Endothelial cell of umbilical vein (primary cell): ENCODE measurements around the gene GABRR3.

Source experiments
- POLR2AphosphoS5 ChIP-seq: IDR thresholded peaks from 2 replicates; pipeline ENCODE4 v1.6.1; 2012; ENCODE audit warnings: low read depth, mild to moderate bottlenecking, control low read depth, low read length, moderate library complexity; ENCODE audit not compliant: insufficient read depth
- TF ChIP-seq, protein P1 (sequence below), 2 donors: IDR thresholded peaks; 1 replicate in 1 of 2; 2 replicates in 1 of 2; pipeline ENCODE4 v1.5.1; 2011; ENCODE audit warnings: low read length in 2 of 2, mild to moderate bottlenecking in 2 of 2, moderate library complexity in 2 of 2, control low read depth in 1 of 2, inconsistent platforms in 1 of 2, low read depth in 1 of 2; ENCODE audit not compliant: insufficient read depth in 1 of 2; ENCODE audit errors: extremely low read depth in 1 of 2
- TF ChIP-seq, protein P2 (sequence below): IDR thresholded peaks from 2 replicates; pipeline ENCODE4 v1.6.1; 2011; ENCODE audit not compliant: insufficient read depth, insufficient read length

- TF ChIP-seq, protein P1, sequence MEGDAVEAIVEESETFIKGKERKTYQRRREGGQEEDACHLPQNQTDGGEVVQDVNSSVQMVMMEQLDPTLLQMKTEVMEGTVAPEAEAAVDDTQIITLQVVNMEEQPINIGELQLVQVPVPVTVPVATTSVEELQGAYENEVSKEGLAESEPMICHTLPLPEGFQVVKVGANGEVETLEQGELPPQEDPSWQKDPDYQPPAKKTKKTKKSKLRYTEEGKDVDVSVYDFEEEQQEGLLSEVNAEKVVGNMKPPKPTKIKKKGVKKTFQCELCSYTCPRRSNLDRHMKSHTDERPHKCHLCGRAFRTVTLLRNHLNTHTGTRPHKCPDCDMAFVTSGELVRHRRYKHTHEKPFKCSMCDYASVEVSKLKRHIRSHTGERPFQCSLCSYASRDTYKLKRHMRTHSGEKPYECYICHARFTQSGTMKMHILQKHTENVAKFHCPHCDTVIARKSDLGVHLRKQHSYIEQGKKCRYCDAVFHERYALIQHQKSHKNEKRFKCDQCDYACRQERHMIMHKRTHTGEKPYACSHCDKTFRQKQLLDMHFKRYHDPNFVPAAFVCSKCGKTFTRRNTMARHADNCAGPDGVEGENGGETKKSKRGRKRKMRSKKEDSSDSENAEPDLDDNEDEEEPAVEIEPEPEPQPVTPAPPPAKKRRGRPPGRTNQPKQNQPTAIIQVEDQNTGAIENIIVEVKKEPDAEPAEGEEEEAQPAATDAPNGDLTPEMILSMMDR (IDR thresholded peaks at IDR 0.05; ENCODE audit: extremely low read depth in 1 of 2, insufficient read depth in 1 of 2, low read depth in 1 of 2, low read length in 2 of 2), result no peak
- TF ChIP-seq, protein P2, sequence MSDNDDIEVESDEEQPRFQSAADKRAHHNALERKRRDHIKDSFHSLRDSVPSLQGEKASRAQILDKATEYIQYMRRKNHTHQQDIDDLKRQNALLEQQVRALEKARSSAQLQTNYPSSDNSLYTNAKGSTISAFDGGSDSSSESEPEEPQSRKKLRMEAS, result no peak
- TF ChIP-seq POLR2AphosphoS5, result no peak
Observed at GRCh38 chr3:98032265-98032664, 2.9 kb downstream of the GABRR3 start.
